Endodermal cell (in vitro differentiated cells): ENCODE measurements around the gene CLSTN2. TPM values are rescaled to one million over a fixed set of nuclear protein-coding genes. Genes with fewer than 3 reads are reported as not detected.

ENCODE experiments used
- DNase-seq: peaks from one replicate; pipeline ENCODE4 v3.0.0-alpha.2; 2017
- H3K27ac ChIP-seq: 2 replicates; pipeline ENCODE4 v1.5.1; 2013; ENCODE audit warnings: mild to moderate bottlenecking, low read depth, low read length, moderate library complexity
- H3K27me3 ChIP-seq: 2 replicates; pipeline ENCODE4 v1.6.1; 2013; ENCODE audit warnings: mild to moderate bottlenecking, low read length, moderate library complexity; ENCODE audit not compliant: insufficient read depth, control insufficient read depth, poor library complexity, severe bottlenecking
- H3K36me3 ChIP-seq: 2 replicates; pipeline ENCODE4 v1.7.0; 2013; ENCODE audit warnings: mild to moderate bottlenecking, low read length, moderate library complexity; ENCODE audit not compliant: control insufficient read depth, insufficient read depth
- H3K4me1 ChIP-seq: one replicate; pipeline ENCODE4 v1.7.0; 2013; ENCODE audit warnings: low read length; ENCODE audit not compliant: control insufficient read depth, insufficient read depth
- H3K4me3 ChIP-seq: 2 replicates; pipeline ENCODE4 v1.5.1; 2013; ENCODE audit warnings: mild to moderate bottlenecking, low read length, moderate library complexity
- H3K9ac ChIP-seq: 2 replicates; pipeline ENCODE4 v1.6.1; 2013; ENCODE audit warnings: mild to moderate bottlenecking, low read length, moderate library complexity; ENCODE audit not compliant: poor library complexity, severe bottlenecking; ENCODE audit errors: extremely low read depth
- H3K9me3 ChIP-seq: 2 replicates; pipeline ENCODE4 v1.6.1; 2013; ENCODE audit warnings: mild to moderate bottlenecking, low read length, moderate library complexity; ENCODE audit not compliant: control insufficient read depth
- H3K27ac Mint-ChIP-seq: 2 replicates; pipeline ENCODE4 v1.8.0; 2020; ENCODE audit warnings: mixed read lengths
- H3K27me3 Mint-ChIP-seq: 2 replicates; pipeline ENCODE4 v1.8.0; 2021; ENCODE audit warnings: mild to moderate bottlenecking, mixed read lengths; ENCODE audit not compliant: insufficient read depth
- H3K36me3 Mint-ChIP-seq: 2 replicates; pipeline ENCODE4 v1.8.0; 2020; ENCODE audit warnings: low read depth, mixed read lengths
- H3K4me1 Mint-ChIP-seq: 2 replicates; pipeline ENCODE4 v1.8.0; 2020; ENCODE audit warnings: mixed read lengths
- H3K4me3 Mint-ChIP-seq: 2 replicates; pipeline ENCODE4 v1.8.0; 2020; ENCODE audit warnings: mild to moderate bottlenecking, moderate library complexity, mixed read lengths
- H3K9me3 Mint-ChIP-seq: 2 replicates; pipeline ENCODE4 v1.8.0; 2020; ENCODE audit warnings: mild to moderate bottlenecking, mixed read lengths
- WGBS, 2 experiments: methylation state at CpG; one replicate each; pipeline versions ENCODE4 v1.1.5 to v1.1.7; 2013; ENCODE audit warnings: missing lambda C conversion rate in 2 of 2, mixed read lengths in 1 of 2; ENCODE audit not compliant: insufficient coverage in 1 of 2, insufficient read length in 1 of 2; 5-methylcytosine and 5-hydroxymethylcytosine counted together
- total RNA-seq, 2 donors: library from RNA; stranded (reverse); fragmentation: NEBNext Ultra II Directional in 1 of 2; extraction: Animal tissue kit (Norgen Biotek cat#: 25700) in 1 of 2; gene quantifications; 2 replicates in 1 of 2; 3 replicates in 1 of 2; pipeline ENCODE4 v1.2.1, GENCODE V29; 2021
- TF ChIP-seq, protein P1 (sequence below): fragments of 200-600 bp; sonication (generic); conservative IDR thresholded peaks from 2 replicates; pipeline ENCODE4 v1.5.0; 2021; ENCODE audit warnings: antibody characterized with exemption, mild to moderate bottlenecking

The CLSTN2 gene
- total RNA-seq, 2 donors from 2014 or later: 0.13 to 0.42 TPM

DNA sequence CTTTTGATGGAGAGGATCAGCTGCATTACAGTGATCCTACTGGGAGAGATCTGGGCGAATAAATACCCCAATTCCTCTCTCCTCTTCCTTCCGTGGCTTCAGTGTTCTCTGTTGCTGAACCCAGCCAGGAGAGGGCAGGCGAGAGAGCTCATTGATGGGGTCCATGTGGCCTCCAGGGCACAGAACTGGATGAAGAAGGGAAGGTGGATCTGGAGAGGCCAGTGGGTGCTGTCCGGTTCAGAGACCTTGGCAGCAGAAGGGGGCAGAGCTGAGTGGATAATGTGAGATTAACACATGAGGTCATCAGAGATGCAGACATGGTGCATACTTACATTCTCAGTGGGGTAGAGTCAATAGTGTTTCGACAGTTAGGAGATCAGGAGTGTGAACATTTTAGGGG, 193.6 kb downstream of the CLSTN2 start:
- Histone ChIP-seq H3K9ac (no peak overlapping the region), H3K9me3 (no peaks in the 10 kb centered on the region), H3K36me3 (no peaks in the 10 kb centered on the region), H3K27me3 (no peaks in the 10 kb centered on the region), H3K4me3 (no peak overlapping the region), H3K4me1 (peaks cover 8% of the 10 kb centered on the region), H3K27ac (no peak overlapping the region)
- Mint-ChIP-seq H3K36me3 (no peaks in the 10 kb centered on the region), H3K27ac (no peak overlapping the region), H3K27me3 (peaks cover 20% of the 10 kb centered on the region), H3K9me3 (no peaks in the 10 kb centered on the region), H3K4me1 (peaks cover 17% of the 10 kb centered on the region), H3K4me3 (no peak overlapping the region)
- DNase-seq: peak; percentile 92
- TF ChIP-seq, protein P1, sequence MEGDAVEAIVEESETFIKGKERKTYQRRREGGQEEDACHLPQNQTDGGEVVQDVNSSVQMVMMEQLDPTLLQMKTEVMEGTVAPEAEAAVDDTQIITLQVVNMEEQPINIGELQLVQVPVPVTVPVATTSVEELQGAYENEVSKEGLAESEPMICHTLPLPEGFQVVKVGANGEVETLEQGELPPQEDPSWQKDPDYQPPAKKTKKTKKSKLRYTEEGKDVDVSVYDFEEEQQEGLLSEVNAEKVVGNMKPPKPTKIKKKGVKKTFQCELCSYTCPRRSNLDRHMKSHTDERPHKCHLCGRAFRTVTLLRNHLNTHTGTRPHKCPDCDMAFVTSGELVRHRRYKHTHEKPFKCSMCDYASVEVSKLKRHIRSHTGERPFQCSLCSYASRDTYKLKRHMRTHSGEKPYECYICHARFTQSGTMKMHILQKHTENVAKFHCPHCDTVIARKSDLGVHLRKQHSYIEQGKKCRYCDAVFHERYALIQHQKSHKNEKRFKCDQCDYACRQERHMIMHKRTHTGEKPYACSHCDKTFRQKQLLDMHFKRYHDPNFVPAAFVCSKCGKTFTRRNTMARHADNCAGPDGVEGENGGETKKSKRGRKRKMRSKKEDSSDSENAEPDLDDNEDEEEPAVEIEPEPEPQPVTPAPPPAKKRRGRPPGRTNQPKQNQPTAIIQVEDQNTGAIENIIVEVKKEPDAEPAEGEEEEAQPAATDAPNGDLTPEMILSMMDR: peak; percentile 89
- WGBS, 2 experiments: 55 to 65% methylated on average over 2 to 5 of the region's 5 CpGs

DNA sequence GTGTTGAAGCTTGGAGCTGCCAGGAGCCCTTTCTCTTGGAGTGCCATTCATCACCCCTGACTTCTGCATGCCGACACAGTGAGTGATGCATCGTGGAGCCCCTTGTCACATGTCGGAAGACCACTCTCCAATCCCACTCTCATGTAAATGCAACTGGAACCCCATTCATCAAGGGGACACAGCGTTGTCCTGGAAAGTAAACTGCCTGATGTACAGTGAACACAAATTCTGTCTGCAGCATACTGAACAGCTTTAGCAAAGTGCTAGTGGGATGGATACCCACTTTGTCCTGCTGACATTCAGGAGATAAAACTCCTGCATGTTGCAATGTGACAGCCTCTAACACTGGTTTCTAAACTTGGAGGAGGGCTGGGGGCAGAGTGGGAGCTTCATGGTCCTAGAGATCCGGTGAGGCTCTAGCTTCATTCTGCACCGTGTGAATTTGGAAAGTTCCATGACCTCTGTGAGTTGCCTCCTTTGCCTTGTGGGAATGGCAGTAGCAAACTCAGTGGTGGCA, 194.8 kb downstream of the CLSTN2 start:
- no peak overlapping the region for H3K27ac Mint-ChIP-seq
- H3K9me3 Mint-ChIP-seq: no peaks in the 10 kb centered on the region
- DNase-seq: no peak
- peaks cover 22% of the 10 kb centered on the region for H3K4me1 Mint-ChIP-seq
- Histone ChIP-seq H3K9me3 (no peaks in the 10 kb centered on the region), H3K4me1 (peaks cover 8% of the 10 kb centered on the region), H3K27ac (no peak overlapping the region), H3K4me3 (no peak overlapping the region), H3K27me3 (no peaks in the 10 kb centered on the region), H3K36me3 (no peaks in the 10 kb centered on the region), H3K9ac (no peak overlapping the region)
- H3K36me3 Mint-ChIP-seq: no peaks in the 10 kb centered on the region
- no peak overlapping the region for H3K4me3 Mint-ChIP-seq
- 89 to 92% methylated on average over 5 to 6 of the region's 6 CpGs for WGBS, 2 experiments
- H3K27me3 Mint-ChIP-seq: peaks cover 20% of the 10 kb centered on the region
- TF ChIP-seq, protein P1: no peak

DNA sequence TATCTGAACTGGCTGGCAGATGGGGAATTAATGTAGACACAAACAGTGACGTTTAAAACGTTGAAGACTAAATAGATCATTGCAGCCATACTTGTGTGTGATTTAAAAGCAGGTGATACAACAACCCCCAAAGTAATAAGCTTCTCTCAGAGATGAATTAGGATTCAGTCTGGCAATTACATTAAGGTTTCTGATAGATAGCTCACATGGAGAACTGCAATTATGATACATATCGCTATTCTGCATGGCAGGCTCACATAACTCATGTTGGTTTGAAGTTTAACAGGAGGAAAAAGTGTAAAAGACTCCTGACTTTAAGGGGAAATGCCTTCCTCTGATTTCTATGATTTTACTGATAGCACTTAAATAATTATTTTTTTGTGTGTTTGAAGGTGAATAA, 196.9 kb downstream of the CLSTN2 start:
- H3K27me3 ChIP-seq: no peaks in the 10 kb centered on the region
- no peak overlapping the region for H3K27ac ChIP-seq
- H3K9me3 Mint-ChIP-seq: no peaks in the 10 kb centered on the region
- H3K4me3 ChIP-seq: no peak overlapping the region
- 60 to 62% methylated on average over 3 of the region's 3 CpGs for WGBS, 2 experiments
- H3K27ac Mint-ChIP-seq: no peak overlapping the region
- no peaks in the 10 kb centered on the region for H3K9me3 ChIP-seq
- TF ChIP-seq, protein P1: no peak
- H3K4me1 ChIP-seq: peaks cover 11% of the 10 kb centered on the region
- no peak overlapping the region for H3K9ac ChIP-seq
- H3K4me3 Mint-ChIP-seq: no peak overlapping the region
- no peak for DNase-seq
- H3K36me3 Mint-ChIP-seq: no peaks in the 10 kb centered on the region
- H3K4me1 Mint-ChIP-seq: peaks cover 29% of the 10 kb centered on the region
- no peaks in the 10 kb centered on the region for H3K36me3 ChIP-seq
- peaks cover 24% of the 10 kb centered on the region for H3K27me3 Mint-ChIP-seq
